Keratinocyte (primary cell): Measurements from ENCODE around the gene PNMA6E. TPM values are rescaled to one million over a fixed set of nuclear protein-coding genes. Genes with fewer than 3 reads are reported as not detected.

Experiments used
- DNase-seq: peaks from one replicate; pipeline ENCODE4 v3.0.0-alpha.2; 2011; ENCODE audit warnings: low read depth, missing footprints, low spot score
- FAIRE-seq: peaks from 2 replicates; lab custom pipeline; 2011; peaks lifted over from hg19 to GRCh38; lab: Jason Lieb, UNC
- H2AFZ ChIP-seq: 2 replicates; pipeline ENCODE4 v1.6.0; 2012; ENCODE audit warnings: low read length, control low read depth, inconsistent platforms; ENCODE audit not compliant: control insufficient read depth
- H3K27ac ChIP-seq: 2 replicates; pipeline ENCODE4 v1.5.1; 2011; ENCODE audit warnings: low read length; ENCODE audit not compliant: control insufficient read depth, insufficient read depth
- H3K27me3 ChIP-seq: 3 replicates; pipeline ENCODE4 v1.6.0; 2011; ENCODE audit warnings: low read length; ENCODE audit not compliant: control insufficient read depth, insufficient read depth; ENCODE audit errors: extremely low read depth
- H3K36me3 ChIP-seq, 2 experiments: 2 replicates in 1 of 2; 3 replicates in 1 of 2; pipeline ENCODE4 v1.5.1; 2011; ENCODE audit warnings: low read length in 2 of 2, mild to moderate bottlenecking in 1 of 2; ENCODE audit not compliant: control insufficient read depth in 2 of 2, insufficient read depth in 2 of 2; ENCODE audit errors: extremely low read depth in 1 of 2
- H3K4me1 ChIP-seq: 3 replicates; pipeline ENCODE4 v1.5.1; 2011; ENCODE audit warnings: low read length; ENCODE audit not compliant: control insufficient read depth, insufficient read depth; ENCODE audit errors: extremely low read depth
- H3K4me2 ChIP-seq: 3 replicates; pipeline ENCODE4 v1.6.0; 2011; ENCODE audit warnings: low read depth, low read length; ENCODE audit not compliant: control insufficient read depth, insufficient read depth; ENCODE audit errors: extremely low read depth
- H3K4me3 ChIP-seq, 3 experiments: fragments of 200-600 bp in 1 of 3; sonication (generic) in 1 of 3; 2 replicates in 2 of 3; 3 replicates in 1 of 3; pipeline ENCODE4 v1.5.1; 2011 to 2016; ENCODE audit warnings: low read length in 3 of 3, mild to moderate bottlenecking in 3 of 3, control low read depth in 2 of 3, inconsistent platforms in 1 of 3, low read depth in 1 of 3, mixed read lengths in 1 of 3, mixed run types in 1 of 3, moderate library complexity in 1 of 3; ENCODE audit not compliant: control insufficient read depth in 2 of 3, insufficient read depth in 2 of 3; ENCODE audit errors: extremely low read depth in 1 of 3
- H3K79me2 ChIP-seq: 2 replicates; pipeline ENCODE4 v1.6.0; 2012; ENCODE audit warnings: low read length; ENCODE audit not compliant: control insufficient read depth, insufficient read depth
- H3K9ac ChIP-seq: 3 replicates; pipeline ENCODE4 v1.6.0; 2011; ENCODE audit warnings: low read length; ENCODE audit not compliant: control insufficient read depth, insufficient read depth; ENCODE audit errors: extremely low read depth
- H3K9me1 ChIP-seq: 3 replicates; pipeline ENCODE4 v1.6.0; 2011; ENCODE audit warnings: low read length; ENCODE audit not compliant: control insufficient read depth, insufficient read depth; ENCODE audit errors: extremely low read depth
- H3K9me3 ChIP-seq: 2 replicates; pipeline ENCODE4 v1.5.1; 2012; ENCODE audit warnings: low read depth, low read length; ENCODE audit not compliant: control insufficient read depth
- H4K20me1 ChIP-seq: 3 replicates; pipeline ENCODE4 v1.6.0; 2011; ENCODE audit warnings: low read length; ENCODE audit not compliant: control insufficient read depth, insufficient read depth; ENCODE audit errors: extremely low read depth
- EZH2 ChIP-seq: IDR thresholded peaks from one replicate; pipeline ENCODE4 v1.6.1; 2012; ENCODE audit warnings: inconsistent platforms, mild to moderate bottlenecking, low read length, moderate library complexity
- dilution Hi-C: fragments of 300-500 bp; cut with MboI; formaldehyde crosslinking; loops from one replicate; pipeline ENCODE4 v1.7.0; 2020; ENCODE audit warnings: low sequenced_read_pairs; ENCODE audit not compliant: extremely low pct_ligation_motif_present
- polyA plus RNA-seq, 5 experiments: library from polyadenylated mRNA; depleted of rRNA in 3 of 5; stranded (reverse) in 3 of 5; stranded (forward) in 1 of 5; unstranded in 1 of 5; fragments of >200 nt; gene quantifications; 1 replicate in 1 of 5; 2 replicates in 3 of 5; 3 replicates in 1 of 5; pipeline versions ENCODE4 v1.2.1 to v1.2.3, GENCODE V29; 2011 to 2012; ENCODE audit warnings: missing spikeins in 2 of 5, low read depth in 1 of 5, low replicate concordance in 1 of 5
- TF ChIP-seq, protein P1 (sequence below), 3 experiments: IDR thresholded peaks in 1 of 3; conservative IDR thresholded peaks in 1 of 3; optimal IDR thresholded peaks in 1 of 3; 2 replicates in 2 of 3; 3 replicates in 1 of 3; pipeline versions ENCODE3 to v1.5.1; 2011; ENCODE audit warnings: low read length in 3 of 3, mild to moderate bottlenecking in 3 of 3, moderate library complexity in 2 of 3, control low read depth in 1 of 3, inconsistent platforms in 1 of 3; ENCODE audit not compliant: insufficient read depth in 2 of 3; ENCODE audit errors: extremely low read depth in 1 of 3

Gene PNMA6E
- polyA plus RNA-seq, 1 donor (not counting 4 experiments of a cell fraction or from before 2014, with no cell fraction given), result not detected

- H3K9ac ChIP-seq, result no peak overlapping the region
- H3K79me2 ChIP-seq, result no peaks in the 10 kb centered on the region
- H3K4me1 ChIP-seq, result no peaks in the 10 kb centered on the region
- H3K27me3 ChIP-seq, result no peaks in the 10 kb centered on the region
- H4K20me1 ChIP-seq, result no peaks in the 10 kb centered on the region
- H3K9me3 ChIP-seq, result peaks cover 2% of the 10 kb centered on the region
- H2AFZ ChIP-seq, result no peak overlapping the region
- no peaks in the 10 kb centered on the region for H3K36me3 ChIP-seq
- DNase-seq (no peak), FAIRE-seq (no peak)
- dilution Hi-C loops, result no loop called here
- H3K9me1 ChIP-seq, result no peaks in the 10 kb centered on the region
- no peak overlapping the region for H3K27ac ChIP-seq
- TF ChIP-seq, protein P1, sequence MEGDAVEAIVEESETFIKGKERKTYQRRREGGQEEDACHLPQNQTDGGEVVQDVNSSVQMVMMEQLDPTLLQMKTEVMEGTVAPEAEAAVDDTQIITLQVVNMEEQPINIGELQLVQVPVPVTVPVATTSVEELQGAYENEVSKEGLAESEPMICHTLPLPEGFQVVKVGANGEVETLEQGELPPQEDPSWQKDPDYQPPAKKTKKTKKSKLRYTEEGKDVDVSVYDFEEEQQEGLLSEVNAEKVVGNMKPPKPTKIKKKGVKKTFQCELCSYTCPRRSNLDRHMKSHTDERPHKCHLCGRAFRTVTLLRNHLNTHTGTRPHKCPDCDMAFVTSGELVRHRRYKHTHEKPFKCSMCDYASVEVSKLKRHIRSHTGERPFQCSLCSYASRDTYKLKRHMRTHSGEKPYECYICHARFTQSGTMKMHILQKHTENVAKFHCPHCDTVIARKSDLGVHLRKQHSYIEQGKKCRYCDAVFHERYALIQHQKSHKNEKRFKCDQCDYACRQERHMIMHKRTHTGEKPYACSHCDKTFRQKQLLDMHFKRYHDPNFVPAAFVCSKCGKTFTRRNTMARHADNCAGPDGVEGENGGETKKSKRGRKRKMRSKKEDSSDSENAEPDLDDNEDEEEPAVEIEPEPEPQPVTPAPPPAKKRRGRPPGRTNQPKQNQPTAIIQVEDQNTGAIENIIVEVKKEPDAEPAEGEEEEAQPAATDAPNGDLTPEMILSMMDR (optimal IDR thresholded peaks at IDR 0.05 in 1 of 3, IDR thresholded peaks at IDR 0.05 in 1 of 3, conservative IDR thresholded peaks at IDR 0.05 in 1 of 3; ENCODE audit: extremely low read depth in 1 of 3, insufficient read depth in 2 of 3, low read length in 3 of 3), result no peak
- TF ChIP-seq EZH2, result no peak
- H3K4me3 ChIP-seq, result no peak overlapping the region
- no peak overlapping the region for H3K4me2 ChIP-seq
These were observed 19.9 kb upstream of the PNMA6E start for GRCh38 chrX:153420851-153421599.

DNA sequence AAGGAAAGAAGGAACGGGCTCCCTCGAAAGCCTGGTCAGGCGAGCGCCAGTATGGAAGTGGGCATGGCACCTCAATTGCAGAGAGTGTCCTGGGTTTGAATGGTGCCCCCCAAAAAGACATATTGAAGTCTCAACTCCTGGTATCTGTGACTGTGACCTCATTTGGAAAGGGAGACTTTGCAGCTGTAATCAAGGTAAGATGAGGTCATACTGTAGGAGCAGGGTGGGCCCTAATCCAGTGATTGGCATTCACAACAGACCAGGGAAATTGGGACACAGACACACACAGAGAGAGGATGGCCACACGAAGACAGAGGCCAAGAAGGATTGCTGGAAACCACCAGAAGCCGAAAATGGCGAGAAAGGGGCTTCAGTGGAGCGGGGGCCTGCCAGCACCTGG lies 16.5 kb upstream of the PNMA6E start:
- dilution Hi-C loops, result no loop called here
- no peaks in the 10 kb centered on the region for H4K20me1 ChIP-seq
- H3K27ac ChIP-seq, result no peak overlapping the region
- H2AFZ ChIP-seq, result no peak overlapping the region
- H3K36me3 ChIP-seq, result no peaks in the 10 kb centered on the region
- H3K9me3 ChIP-seq, result peaks cover 2% of the 10 kb centered on the region
- no peak overlapping the region for H3K9ac ChIP-seq
- no peak overlapping the region for H3K4me3 ChIP-seq
- no peak for FAIRE-seq
- no peaks in the 10 kb centered on the region for H3K27me3 ChIP-seq
- no peaks in the 10 kb centered on the region for H3K4me1 ChIP-seq
- DNase-seq, result no peak
- H3K79me2 ChIP-seq, result no peaks in the 10 kb centered on the region
- TF ChIP-seq, protein P1 (optimal IDR thresholded peaks at IDR 0.05 in 1 of 3, IDR thresholded peaks at IDR 0.05 in 1 of 3, conservative IDR thresholded peaks at IDR 0.05 in 1 of 3; ENCODE audit: extremely low read depth in 1 of 3, insufficient read depth in 2 of 3, low read length in 3 of 3), result no peak
- no peak for TF ChIP-seq EZH2
- no peaks in the 10 kb centered on the region for H3K9me1 ChIP-seq
- H3K4me2 ChIP-seq, result no peak overlapping the region
